Hepatocyte (in vitro differentiated cells): Measurements from ENCODE around the gene SMIM22. TPM values are rescaled to one million over a fixed set of nuclear protein-coding genes. Genes with fewer than 3 reads are reported as not detected.

Experiments used
- DNase-seq: peaks from one replicate; pipeline ENCODE4 v3.0.0-alpha.2; 2016; ENCODE audit warnings: low spot score
- H2AFZ ChIP-seq: fragments of 200-600 bp; sonication (generic); 2 replicates; pipeline ENCODE4 v1.6.0; 2016; ENCODE audit warnings: antibody characterized with exemption, mild to moderate bottlenecking
- H3K27ac ChIP-seq: fragments of 200-600 bp; sonication (generic); 2 replicates; pipeline ENCODE4 v1.5.1; 2016; ENCODE audit warnings: mild to moderate bottlenecking
- H3K27me3 ChIP-seq: fragments of 200-600 bp; sonication (generic); 2 replicates; pipeline ENCODE4 v1.6.1; 2016
- H3K36me3 ChIP-seq: fragments of 200-600 bp; sonication (generic); replicated peaks from 2 replicates; pipeline ENCODE4 v1.5.1; 2016; ENCODE audit warnings: low read depth; ENCODE audit not compliant: insufficient read depth
- H3K4me1 ChIP-seq: fragments of 200-600 bp; sonication (generic); 2 replicates; pipeline ENCODE4 v1.5.1; 2016; ENCODE audit warnings: mild to moderate bottlenecking, moderate library complexity; ENCODE audit not compliant: insufficient read depth
- H3K4me2 ChIP-seq: fragments of 200-600 bp; sonication (generic); 2 replicates; pipeline ENCODE4 v1.6.0; 2016
- H3K4me3 ChIP-seq: fragments of 200-600 bp; sonication (generic); 2 replicates; pipeline ENCODE4 v1.5.1; 2016; ENCODE audit warnings: mild to moderate bottlenecking
- H3K79me2 ChIP-seq: fragments of 200-600 bp; sonication (generic); 2 replicates; pipeline ENCODE4 v1.6.0; 2017; ENCODE audit warnings: mild to moderate bottlenecking
- H3K9me2 ChIP-seq: fragments of 200-600 bp; sonication (generic); replicated peaks from 2 replicates; pipeline ENCODE4 v1.6.0; 2017; ENCODE audit warnings: mild to moderate bottlenecking; ENCODE audit not compliant: insufficient read depth
- H3K9me3 ChIP-seq: fragments of 200-600 bp; sonication (generic); 2 replicates; pipeline ENCODE4 v1.5.1; 2016; ENCODE audit warnings: low read depth, mild to moderate bottlenecking
- H4K20me1 ChIP-seq: fragments of 200-600 bp; sonication (generic); 2 replicates; pipeline ENCODE4 v1.6.0; 2016; ENCODE audit warnings: mild to moderate bottlenecking; ENCODE audit not compliant: insufficient read depth, poor library complexity, severe bottlenecking
- CTCF ChIP-seq: fragments of 200-600 bp; sonication (generic); IDR thresholded peaks from 2 replicates; pipeline ENCODE4 v1.5.1; 2016; ENCODE audit warnings: antibody characterized with exemption, mild to moderate bottlenecking; ENCODE audit not compliant: poor library complexity
- EZH2 ChIP-seq: fragments of 200-600 bp; sonication (generic); IDR thresholded peaks from 2 replicates; pipeline ENCODE4 v1.6.1; 2016; ENCODE audit warnings: antibody characterized with exemption, mild to moderate bottlenecking, borderline replicate concordance
- EZH2phosphoT487 ChIP-seq: fragments of 200-600 bp; sonication (generic); IDR thresholded peaks from one replicate; pipeline ENCODE4 v1.6.1; 2018; ENCODE audit warnings: antibody characterized with exemption, mild to moderate bottlenecking, low read depth, moderate library complexity; ENCODE audit not compliant: unreplicated experiment, severe bottlenecking
- WGBS: methylation state at CpG from one replicate; pipeline ENCODE4 v1.1.6; 2016; ENCODE audit warnings: low lambda C conversion rate; ENCODE audit errors: missing lambda C conversion rate; 5-methylcytosine and 5-hydroxymethylcytosine counted together
- polyA plus RNA-seq: library from polyadenylated mRNA; unstranded; fragments of >200 nt; fragmentation: Nextera tagmentation; extraction: Ambion mirVana; gene quantifications from 2 replicates; pipeline ENCODE4 v1.2.1, GENCODE V29; 2016
- total RNA-seq: library from RNA; depleted of rRNA; stranded (reverse); fragments of >200 nt; gene quantifications from 2 replicates; pipeline ENCODE4 v1.2.3, GENCODE V29; 2014

Gene SMIM22
- total and polyA plus RNA-seq, 2 experiments from 2014 or later = 15.1 TPM; not detected in 1

GRCh38 chr16:4788910-4789309 lies 6.3 kb upstream of the SMIM22 start:
- 67% methylated on average over 7 of the region's 7 CpGs for WGBS
- H2AFZ ChIP-seq = no peak overlapping the region
- no peaks in the 10 kb centered on the region for H4K20me1 ChIP-seq
- no peak overlapping the region for H3K4me2 ChIP-seq
- H3K27me3 ChIP-seq = no peaks in the 10 kb centered on the region
- peak overlapping the region; percentile 52 for H3K27ac ChIP-seq
- no peak for TF ChIP-seq EZH2phosphoT487
- TF ChIP-seq EZH2 = no peak
- TF ChIP-seq CTCF = no peak
- H3K9me3 ChIP-seq = no peaks in the 10 kb centered on the region
- no peaks in the 10 kb centered on the region for H3K9me2 ChIP-seq
- H3K36me3 ChIP-seq = no peaks in the 10 kb centered on the region
- H3K4me1 ChIP-seq = peaks cover 12% of the 10 kb centered on the region
- no peak for DNase-seq
- H3K4me3 ChIP-seq = no peak overlapping the region
- H3K79me2 ChIP-seq = no peaks in the 10 kb centered on the region

GRCh38 chr16:4790261-4790660 lies 4.9 kb upstream of the SMIM22 start:
- WGBS = 76% methylated on average over 10 of the region's 10 CpGs
- no peaks in the 10 kb centered on the region for H3K79me2 ChIP-seq
- DNase-seq = no peak

GRCh38 chr16:4790871-4791270 lies 4.3 kb upstream of the SMIM22 start:
- H3K4me1 ChIP-seq = peaks cover 12% of the 10 kb centered on the region
- H3K4me2 ChIP-seq = no peak overlapping the region
- H4K20me1 ChIP-seq = no peaks in the 10 kb centered on the region
- H3K36me3 ChIP-seq = no peaks in the 10 kb centered on the region
- H2AFZ ChIP-seq = no peak overlapping the region
- H3K27ac ChIP-seq = no peak overlapping the region
- WGBS = 86% methylated on average over 10 of the region's 10 CpGs
- H3K9me2 ChIP-seq = no peaks in the 10 kb centered on the region
- no peaks in the 10 kb centered on the region for H3K27me3 ChIP-seq
- H3K9me3 ChIP-seq = no peaks in the 10 kb centered on the region
- TF ChIP-seq EZH2 (no peak), CTCF (no peak), EZH2phosphoT487 (no peak)
- H3K79me2 ChIP-seq = no peaks in the 10 kb centered on the region
- no peak overlapping the region for H3K4me3 ChIP-seq
- no peak for DNase-seq

More at GRCh38 chr16:4790261-4790660, 4.9 kb upstream of the SMIM22 start:
- no peaks in the 10 kb centered on the region for H3K9me3 ChIP-seq
- H3K4me1 ChIP-seq = peaks cover 12% of the 10 kb centered on the region
- H3K9me2 ChIP-seq = no peaks in the 10 kb centered on the region
- no peak overlapping the region for H3K4me3 ChIP-seq
- H4K20me1 ChIP-seq = no peaks in the 10 kb centered on the region
- TF ChIP-seq EZH2 = no peak
- TF ChIP-seq CTCF = no peak
- no peak for TF ChIP-seq EZH2phosphoT487
- no peak overlapping the region for H3K4me2 ChIP-seq
- H2AFZ ChIP-seq = no peak overlapping the region
- no peak overlapping the region for H3K27ac ChIP-seq
- H3K36me3 ChIP-seq = no peaks in the 10 kb centered on the region
- H3K27me3 ChIP-seq = no peaks in the 10 kb centered on the region

GRCh38 chr16:4792951-4793513 lies 2.1 kb upstream of the SMIM22 start:
- Histone ChIP-seq H3K4me3 (no peak overlapping the region), H3K27ac (no peak overlapping the region), H4K20me1 (no peaks in the 10 kb centered on the region), H3K4me1 (peaks cover 10% of the 10 kb centered on the region), H3K9me2 (no peaks in the 10 kb centered on the region), H3K4me2 (no peak overlapping the region), H3K79me2 (no peaks in the 10 kb centered on the region), H2AFZ (no peak overlapping the region), H3K36me3 (no peaks in the 10 kb centered on the region), H3K9me3 (no peaks in the 10 kb centered on the region), H3K27me3 (no peaks in the 10 kb centered on the region)
- WGBS = 76% methylated on average over 13 of the region's 13 CpGs
- no peak for DNase-seq
- TF ChIP-seq EZH2phosphoT487 = no peak
- TF ChIP-seq EZH2 = no peak
- TF ChIP-seq CTCF = no peak
